ENCODE data around the gene UBA5.

Gene UBA5

DNA sequence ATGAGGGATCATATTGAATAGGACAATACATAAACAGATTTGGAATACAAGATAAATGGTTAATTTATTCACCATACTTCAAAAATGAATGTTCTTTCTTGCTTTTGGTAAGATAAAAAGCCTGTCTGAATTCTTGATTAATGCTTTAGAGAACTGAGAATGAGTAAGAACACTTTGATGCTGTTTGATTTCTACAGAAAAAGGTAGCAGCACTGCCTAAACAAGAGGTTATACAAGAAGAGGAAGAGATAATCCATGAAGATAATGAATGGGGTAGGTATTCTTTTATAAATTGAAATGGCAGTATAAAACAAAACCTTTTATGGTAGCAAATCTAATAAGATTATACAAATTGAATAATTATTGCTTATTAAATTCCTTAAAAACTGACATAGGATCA, 15.3 kb downstream of the UBA5 start:
- DNase-seq (ENCODE audit: low spot score) (no peak), ATAC-seq (ENCODE audit: low read depth) (no peak)
- Histone ChIP-seq H3K4me3 (ENCODE audit: severe bottlenecking) (no peak overlapping the region), H3K4me1 (ENCODE audit: insufficient read depth, poor library complexity, severe bottlenecking) (no peaks in the 10 kb centered on the region), H3K36me3 (ENCODE audit: low read depth) (peaks cover 97% of the 10 kb centered on the region), H3K27me3 (ENCODE audit: insufficient read depth, poor library complexity, severe bottlenecking) (no peaks in the 10 kb centered on the region), H3K9me3 (ENCODE audit: severe bottlenecking) (no peaks in the 10 kb centered on the region), H3K27ac (ENCODE audit: poor library complexity, severe bottlenecking) (no peak overlapping the region)
- no peak for TF ChIP-seq CTCF (IDR thresholded peaks at IDR 0.05; ENCODE audit: poor library complexity, severe bottlenecking)

DNA sequence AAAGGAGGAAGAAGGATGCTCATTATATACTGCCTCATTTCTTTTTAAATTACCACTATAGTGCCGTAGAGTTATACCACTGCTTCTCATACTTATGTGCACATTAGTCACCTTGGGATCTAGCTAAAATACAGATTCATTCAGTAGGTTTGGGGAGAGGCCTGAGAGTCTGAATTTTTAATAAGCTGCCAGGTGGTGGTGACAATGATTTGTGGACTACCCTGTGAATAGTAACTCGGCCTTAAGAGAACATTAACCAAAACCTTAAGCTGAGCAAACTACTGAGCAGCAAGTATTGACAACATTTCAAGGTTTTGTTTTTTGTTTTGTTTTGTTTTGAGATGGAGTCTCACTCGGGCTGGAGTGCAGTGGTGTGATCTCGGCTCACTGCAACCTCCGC, 19.8 kb downstream of the UBA5 start:
- H3K27ac ChIP-seq (ENCODE audit: poor library complexity, severe bottlenecking) = no peak overlapping the region
- no peak for DNase-seq (ENCODE audit: low spot score)
- no peaks in the 10 kb centered on the region for H3K9me3 ChIP-seq (ENCODE audit: severe bottlenecking)
- no peaks in the 10 kb centered on the region for H3K27me3 ChIP-seq (ENCODE audit: insufficient read depth, poor library complexity, severe bottlenecking)
- no peak for TF ChIP-seq CTCF (IDR thresholded peaks at IDR 0.05; ENCODE audit: poor library complexity, severe bottlenecking)
- peaks cover 90% of the 10 kb centered on the region for H3K36me3 ChIP-seq (ENCODE audit: low read depth)
- H3K4me1 ChIP-seq (ENCODE audit: insufficient read depth, poor library complexity, severe bottlenecking) = no peaks in the 10 kb centered on the region
- no peak for ATAC-seq (ENCODE audit: low read depth)
- H3K4me3 ChIP-seq (ENCODE audit: severe bottlenecking) = no peak overlapping the region

DNA sequence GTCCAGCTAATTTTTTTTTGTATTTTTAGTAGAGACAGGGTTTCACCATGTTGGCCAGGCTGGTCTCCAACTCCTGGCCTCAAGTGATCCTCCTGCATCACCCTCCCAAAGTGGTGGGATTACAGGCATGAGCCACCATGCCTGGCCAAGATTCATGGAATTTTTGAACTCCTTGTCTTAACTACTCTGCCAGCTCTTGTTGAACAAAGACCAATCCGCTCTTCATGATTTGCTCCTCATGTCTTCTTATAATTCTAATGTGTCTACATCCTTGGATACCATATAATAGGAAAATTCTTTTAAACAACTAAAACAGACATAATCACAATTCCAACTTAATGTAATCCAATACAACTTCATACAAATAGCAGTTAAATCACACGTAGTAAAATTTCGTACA, 21.3 kb downstream of the UBA5 start:
- Histone ChIP-seq H3K27ac (ENCODE audit: poor library complexity, severe bottlenecking) (no peak overlapping the region), H3K4me1 (ENCODE audit: insufficient read depth, poor library complexity, severe bottlenecking) (no peaks in the 10 kb centered on the region), H3K27me3 (ENCODE audit: insufficient read depth, poor library complexity, severe bottlenecking) (no peaks in the 10 kb centered on the region), H3K4me3 (ENCODE audit: severe bottlenecking) (no peak overlapping the region), H3K36me3 (ENCODE audit: low read depth) (peaks cover 90% of the 10 kb centered on the region), H3K9me3 (ENCODE audit: severe bottlenecking) (no peaks in the 10 kb centered on the region)
- ATAC-seq (ENCODE audit: low read depth) = no peak
- no peak for DNase-seq (ENCODE audit: low spot score)
- TF ChIP-seq CTCF (IDR thresholded peaks at IDR 0.05; ENCODE audit: poor library complexity, severe bottlenecking) = no peak

- H3K27ac ChIP-seq (ENCODE audit: poor library complexity, severe bottlenecking) = no peak overlapping the region
- no peaks in the 10 kb centered on the region for H3K9me3 ChIP-seq (ENCODE audit: severe bottlenecking)
- ATAC-seq (ENCODE audit: low read depth) (no peak), DNase-seq (ENCODE audit: low spot score) (no peak)
- no peak overlapping the region for H3K4me3 ChIP-seq (ENCODE audit: severe bottlenecking)
- TF ChIP-seq CTCF (IDR thresholded peaks at IDR 0.05; ENCODE audit: poor library complexity, severe bottlenecking) = no peak
- H3K4me1 ChIP-seq (ENCODE audit: insufficient read depth, poor library complexity, severe bottlenecking) = no peaks in the 10 kb centered on the region
- peaks cover 90% of the 10 kb centered on the region for H3K36me3 ChIP-seq (ENCODE audit: low read depth)
- H3K27me3 ChIP-seq (ENCODE audit: insufficient read depth, poor library complexity, severe bottlenecking) = no peaks in the 10 kb centered on the region
Measured at GRCh38 chr3:132682201-132682600, 22.1 kb downstream of the UBA5 start.

DNA sequence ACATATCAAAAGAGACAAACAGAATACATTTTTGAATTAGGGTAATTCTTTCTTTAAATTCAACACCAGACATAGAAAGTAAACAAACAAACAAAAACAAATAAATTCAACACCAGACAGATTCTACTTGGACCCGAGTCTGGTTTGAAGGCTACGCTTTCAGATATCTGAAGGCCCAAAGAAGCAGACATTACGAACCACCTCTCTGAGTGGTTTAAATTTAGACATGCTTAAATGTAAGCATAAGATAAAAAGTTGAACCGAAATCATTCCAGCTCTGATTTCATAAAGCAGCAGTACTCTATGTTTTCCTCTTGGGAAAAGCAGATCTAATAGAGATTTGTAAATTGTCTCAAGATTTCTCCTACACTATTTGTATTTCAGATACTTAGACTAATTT, 29.9 kb downstream of the UBA5 start:
- no peak for ATAC-seq (ENCODE audit: low read depth)
- no peaks in the 10 kb centered on the region for H3K4me1 ChIP-seq (ENCODE audit: insufficient read depth, poor library complexity, severe bottlenecking)
- H3K4me3 ChIP-seq (ENCODE audit: severe bottlenecking) = no peak overlapping the region
- H3K36me3 ChIP-seq (ENCODE audit: low read depth) = peaks cover 96% of the 10 kb centered on the region
- H3K27ac ChIP-seq (ENCODE audit: poor library complexity, severe bottlenecking) = no peak overlapping the region
- DNase-seq (ENCODE audit: low spot score) = no peak
- no peaks in the 10 kb centered on the region for H3K9me3 ChIP-seq (ENCODE audit: severe bottlenecking)
- no peak for TF ChIP-seq CTCF (IDR thresholded peaks at IDR 0.05; ENCODE audit: poor library complexity, severe bottlenecking)
- H3K27me3 ChIP-seq (ENCODE audit: insufficient read depth, poor library complexity, severe bottlenecking) = no peaks in the 10 kb centered on the region

Measured in RWPE2 (cell line).